Fibroblast of pulmonary artery (primary cell): Measurements from ENCODE around the gene IRF4.

Experiments used
- DNase-seq: peaks from one replicate; pipeline ENCODE4 v3.0.0-alpha.2; 2010; ENCODE audit warnings: low read depth
- H3K4me3 ChIP-seq: replicated peaks from 2 replicates; pipeline ENCODE4 v1.5.1; 2011; ENCODE audit warnings: low read depth, mild to moderate bottlenecking, control low read depth, low read length, moderate library complexity
- TF ChIP-seq, protein P1 (sequence below): IDR thresholded peaks from 2 replicates; pipeline ENCODE4 v1.5.1; 2011; ENCODE audit warnings: mild to moderate bottlenecking, control low read depth, low read length, inconsistent platforms; ENCODE audit errors: missing control alignments

The IRF4 gene

DNA sequence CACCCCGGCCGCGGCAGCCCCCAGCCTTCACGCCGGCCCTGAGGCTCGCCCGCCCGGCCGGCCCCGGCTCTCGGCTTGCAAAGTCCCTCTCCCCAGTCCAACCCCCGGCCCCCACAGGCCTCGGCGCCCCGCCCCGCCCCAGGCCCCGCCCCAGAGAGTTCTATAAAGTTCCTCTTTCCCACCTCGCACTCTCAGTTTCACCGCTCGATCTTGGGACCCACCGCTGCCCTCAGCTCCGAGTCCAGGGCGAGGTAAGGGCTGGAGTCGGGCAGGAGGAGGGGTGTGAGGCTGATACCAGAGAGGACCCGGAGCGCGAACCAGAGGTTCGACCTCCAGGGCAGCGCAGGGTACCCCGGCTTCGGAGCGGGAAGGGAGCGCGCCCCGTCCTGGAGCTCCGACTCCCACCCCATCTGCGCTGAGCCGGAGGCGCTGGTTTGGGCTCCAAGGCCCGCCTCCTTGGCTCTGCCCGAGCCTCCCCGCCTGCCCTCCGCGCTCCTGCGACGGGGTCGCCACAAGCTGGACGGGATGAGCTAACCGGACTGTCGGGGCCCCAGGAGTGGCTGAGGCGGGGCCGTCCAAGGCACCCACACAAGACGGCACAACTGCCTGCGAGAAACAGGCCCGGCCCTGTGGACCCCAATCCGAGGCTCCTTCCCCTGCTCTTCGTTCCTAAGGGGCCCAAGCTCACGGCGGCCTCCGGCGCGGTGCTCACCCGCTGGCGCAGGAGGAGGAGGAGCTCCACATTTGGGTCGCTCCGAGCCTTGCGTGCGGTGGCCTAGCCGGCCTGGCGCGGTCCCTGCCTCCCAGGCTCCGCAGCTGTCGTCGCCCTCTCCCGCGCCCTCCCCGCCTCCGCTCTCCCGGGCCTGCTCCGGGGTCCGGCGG lies at the start of gene IRF4:
IRF4 (plus strand) TSS at position 194 of the 882 bp plus-strand sequence. CDS start 1,401 bp downstream, outside the sequence.
- TF ChIP-seq, protein P1, sequence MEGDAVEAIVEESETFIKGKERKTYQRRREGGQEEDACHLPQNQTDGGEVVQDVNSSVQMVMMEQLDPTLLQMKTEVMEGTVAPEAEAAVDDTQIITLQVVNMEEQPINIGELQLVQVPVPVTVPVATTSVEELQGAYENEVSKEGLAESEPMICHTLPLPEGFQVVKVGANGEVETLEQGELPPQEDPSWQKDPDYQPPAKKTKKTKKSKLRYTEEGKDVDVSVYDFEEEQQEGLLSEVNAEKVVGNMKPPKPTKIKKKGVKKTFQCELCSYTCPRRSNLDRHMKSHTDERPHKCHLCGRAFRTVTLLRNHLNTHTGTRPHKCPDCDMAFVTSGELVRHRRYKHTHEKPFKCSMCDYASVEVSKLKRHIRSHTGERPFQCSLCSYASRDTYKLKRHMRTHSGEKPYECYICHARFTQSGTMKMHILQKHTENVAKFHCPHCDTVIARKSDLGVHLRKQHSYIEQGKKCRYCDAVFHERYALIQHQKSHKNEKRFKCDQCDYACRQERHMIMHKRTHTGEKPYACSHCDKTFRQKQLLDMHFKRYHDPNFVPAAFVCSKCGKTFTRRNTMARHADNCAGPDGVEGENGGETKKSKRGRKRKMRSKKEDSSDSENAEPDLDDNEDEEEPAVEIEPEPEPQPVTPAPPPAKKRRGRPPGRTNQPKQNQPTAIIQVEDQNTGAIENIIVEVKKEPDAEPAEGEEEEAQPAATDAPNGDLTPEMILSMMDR: no peak
- DNase-seq: no peak
- H3K4me3 ChIP-seq: no peak within 1 kb of the TSS

DNA sequence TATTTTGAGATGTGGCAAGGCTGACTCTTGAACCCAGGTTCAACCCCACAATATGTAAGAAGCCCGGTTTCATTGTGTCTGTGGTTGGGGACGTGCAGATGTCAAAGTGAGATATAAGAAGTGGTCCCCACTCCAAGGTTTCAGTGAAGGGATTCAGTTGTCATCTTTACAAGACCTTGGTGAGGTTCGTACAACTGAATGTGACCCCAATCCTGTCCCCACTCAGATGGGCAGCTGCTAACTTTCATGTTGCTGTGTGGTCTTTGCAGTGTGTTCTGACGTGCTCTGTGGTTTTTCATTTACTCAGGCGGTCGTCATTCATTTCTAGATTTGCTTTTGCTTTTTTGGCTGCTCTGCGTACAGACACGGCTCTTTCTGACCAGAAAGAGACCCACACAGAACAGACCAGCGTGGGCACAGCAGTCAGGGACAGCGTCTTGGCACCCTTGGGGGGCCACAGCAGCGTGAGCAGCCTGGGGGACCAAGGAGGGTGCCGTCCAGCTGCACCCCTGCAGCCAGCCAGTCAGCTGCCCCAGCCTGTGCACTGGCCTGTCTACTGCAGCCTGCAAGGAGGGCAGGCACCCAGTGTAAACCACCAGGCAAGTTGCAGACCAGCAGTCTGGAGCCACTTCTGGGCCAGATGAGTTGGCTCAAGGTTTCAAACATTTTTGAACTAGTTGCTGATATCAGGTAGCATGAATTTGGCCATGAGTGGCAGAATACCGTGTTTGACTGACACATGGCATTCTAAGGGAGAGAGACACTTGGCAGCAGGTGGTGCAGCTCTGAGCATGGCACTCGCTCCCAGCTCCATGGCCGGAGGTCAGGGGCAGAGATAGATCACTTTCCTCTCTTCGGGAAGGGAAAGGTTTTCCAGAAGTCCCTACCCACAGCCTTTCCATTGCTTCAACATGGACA lies 49.4 kb upstream of the IRF4 start:
- H3K4me3 ChIP-seq: no peak overlapping the region
- TF ChIP-seq, protein P1: no peak
- DNase-seq: no peak

DNA sequence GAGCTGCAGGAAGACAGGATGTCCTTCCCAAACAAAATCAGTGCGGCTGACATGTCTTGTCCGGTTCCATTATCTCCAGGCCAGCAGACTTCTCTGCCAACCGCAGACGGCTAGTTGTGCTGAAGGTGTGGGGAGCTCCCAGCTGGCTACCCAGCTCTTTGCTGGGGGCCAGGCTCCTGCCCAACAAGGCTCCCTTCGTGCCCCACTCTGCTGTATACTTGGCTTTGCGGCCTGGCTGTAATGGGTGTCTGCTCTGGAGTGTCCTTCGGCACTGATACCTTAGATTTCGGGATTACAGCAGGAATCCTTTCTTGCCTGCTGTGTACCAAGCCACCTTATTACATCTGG lies 48.7 kb upstream of the IRF4 start:
- no peak overlapping the region for H3K4me3 ChIP-seq
- no peak for DNase-seq
- TF ChIP-seq, protein P1: no peak

DNA sequence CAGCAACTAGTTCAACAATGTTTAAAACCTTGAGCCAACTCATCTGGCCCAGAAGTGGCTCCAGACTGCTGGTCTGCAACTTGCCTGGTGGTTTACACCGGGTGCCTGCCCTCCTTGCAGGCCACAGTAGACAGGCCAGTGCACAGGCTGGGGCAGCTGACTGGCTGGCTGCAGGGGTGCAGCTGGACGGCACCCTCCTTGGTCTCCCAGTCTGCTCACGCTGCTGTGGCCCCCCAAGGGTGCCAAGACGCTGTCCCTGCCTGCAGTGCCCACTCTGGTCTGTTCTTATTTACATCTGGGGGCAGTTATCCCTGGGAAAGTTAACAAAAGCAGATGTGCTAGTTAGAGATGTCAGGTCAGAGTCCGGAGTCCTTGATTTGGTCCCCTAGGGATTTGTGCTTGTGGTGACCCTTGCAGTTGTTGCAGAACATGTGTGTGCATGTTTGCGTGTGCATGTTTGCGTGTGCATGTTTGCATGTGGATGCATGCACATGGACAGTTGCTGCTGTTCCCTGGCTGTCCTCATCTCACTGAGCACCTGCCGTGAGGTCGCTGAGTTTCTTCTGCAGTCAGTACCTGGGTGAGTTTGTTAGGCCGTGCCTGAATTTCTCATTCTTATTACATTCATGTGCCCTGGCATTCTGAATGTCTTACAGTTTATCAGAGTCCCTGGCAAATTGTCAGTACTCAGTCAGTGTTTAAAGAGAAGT lies 48.2 kb upstream of the IRF4 start:
- no peak for DNase-seq
- no peak overlapping the region for H3K4me3 ChIP-seq
- TF ChIP-seq, protein P1: no peak

DNA sequence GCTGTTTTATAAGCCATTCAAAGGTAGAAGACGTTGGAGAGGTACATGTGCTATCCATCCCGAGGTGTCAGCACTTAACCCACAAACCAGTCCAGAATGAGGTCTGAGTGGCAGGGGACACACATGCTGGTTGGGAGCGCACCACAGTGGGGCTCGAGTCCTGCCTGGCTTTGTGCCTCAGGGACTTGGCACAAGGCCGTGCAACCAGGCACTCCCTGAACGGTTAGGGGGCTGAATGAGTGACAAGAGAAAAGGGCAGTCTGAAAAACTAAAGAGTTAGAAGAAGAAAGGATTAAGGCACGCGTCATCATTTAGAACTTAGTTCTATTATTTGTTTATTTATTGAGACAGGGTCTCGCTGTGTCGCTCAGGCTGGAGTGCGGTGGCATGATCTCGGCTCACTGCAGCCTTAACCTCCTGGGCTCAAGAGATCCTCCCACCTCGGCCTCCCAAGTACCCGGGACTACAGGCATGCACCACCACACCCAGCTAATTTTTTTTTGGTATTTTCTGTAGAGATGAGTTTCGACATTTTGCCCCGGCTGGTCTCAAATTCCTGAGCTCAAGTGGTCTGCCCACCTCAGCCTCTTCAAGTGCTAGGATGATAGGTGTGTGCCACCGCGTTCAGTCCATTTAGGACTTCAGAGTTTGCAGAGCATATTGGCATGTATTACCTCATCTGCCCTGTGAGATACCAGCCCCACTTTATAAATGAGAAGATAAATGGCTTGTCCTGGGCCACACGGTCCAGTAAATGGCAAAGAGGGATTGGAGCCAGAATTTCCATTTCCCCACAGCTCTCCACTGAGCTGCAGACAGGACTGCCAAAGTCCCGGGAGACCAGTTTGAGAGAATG lies 47.4 kb upstream of the IRF4 start:
- TF ChIP-seq, protein P1: no peak
- DNase-seq: no peak
- no peak overlapping the region for H3K4me3 ChIP-seq

DNA sequence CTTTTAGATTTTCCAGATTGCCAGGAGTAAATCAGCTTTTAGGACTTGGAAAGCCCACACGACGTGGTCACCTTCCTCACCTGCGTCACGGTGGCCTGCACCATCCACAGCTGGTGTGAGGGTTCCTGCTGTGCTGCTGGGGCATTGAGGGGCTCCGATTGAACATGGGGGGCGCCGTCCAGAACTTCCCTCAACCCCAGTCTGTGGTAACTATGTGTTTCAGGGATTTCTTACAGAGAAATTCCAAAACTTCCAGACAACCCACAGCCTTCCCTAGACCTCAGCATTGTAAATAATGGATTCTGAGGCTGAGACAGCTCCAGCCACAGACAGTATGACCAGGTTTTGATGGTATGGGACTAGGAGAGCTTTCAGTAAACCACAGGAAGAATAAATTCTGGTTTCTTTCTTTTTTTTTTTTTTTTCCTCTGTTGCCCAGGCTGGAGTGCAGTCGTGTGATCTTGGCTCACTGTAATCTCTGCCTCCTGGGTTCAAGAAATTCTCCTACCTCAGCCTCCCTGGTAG lies 46.7 kb upstream of the IRF4 start:
- TF ChIP-seq, protein P1: no peak
- no peak for DNase-seq
- no peak overlapping the region for H3K4me3 ChIP-seq
